Measurements from ENCODE around the gene MKI67. TPM values are rescaled to one million over a fixed set of nuclear protein-coding genes. Genes with fewer than 3 reads are reported as not detected.

MKI67 gene
- total RNA-seq, 3 donors from 2014 or later (not counting 1 experiment from before 2014, with no cell fraction given) = 5.3 to 10.0 (median 6.8) TPM

GRCh38 chr10:128083191-128083895 is 42.9 kb downstream of the MKI67 start:
- WGBS (ENCODE audit: insufficient coverage) = 92% methylated on average over 13 of the region's 15 CpGs
- no peaks in the 10 kb centered on the region for H3K9me3 ChIP-seq (ENCODE audit: control insufficient read depth, insufficient read depth, low read length)
- Mint-ChIP-seq H3K9me3 (no peaks in the 10 kb centered on the region), H3K27ac (peak overlapping the region in 1 of 2 donors; percentile 16), H3K36me3 (peaks cover 27% of the 10 kb centered on the region), H3K4me3 (no peak overlapping the region), H3K4me1 (peaks cover 8 to 19% of the 10 kb centered on the region in 2 donors), H3K27me3 (ENCODE audit: low read depth in 2 of 2) (no peaks in the 10 kb centered on the region)
- no peaks in the 10 kb centered on the region for H3K27me3 ChIP-seq (ENCODE audit: control insufficient read depth, insufficient read depth, low read length)
- TF ChIP-seq CTCF (IDR thresholded peaks at IDR 0.05) = no peak
- H3K27ac ChIP-seq (ENCODE audit: low read length) = no peak overlapping the region
- no peaks in the 10 kb centered on the region for H3K4me1 ChIP-seq (ENCODE audit: control insufficient read depth, insufficient read depth, low read length)
- DNase-seq (no peak), ATAC-seq (no peak)
- intact Hi-C loops (cut with micrococcal nuclease) = no loop called here
- H3K4me3 ChIP-seq (ENCODE audit: low read length) = no peak overlapping the region
- peaks cover 62% of the 10 kb centered on the region for H3K36me3 ChIP-seq (ENCODE audit: control insufficient read depth, insufficient read depth, low read length)

- intact Hi-C loops (cut with micrococcal nuclease) = no loop called here
- 100% methylated on average over 1 of the region's 3 CpGs for WGBS (ENCODE audit: insufficient coverage)
- peaks cover 27% of the 10 kb centered on the region for H3K36me3 Mint-ChIP-seq
Observed at GRCh38 chr10:128081720-128082119, 44.5 kb downstream of the MKI67 start.

GRCh38 chr10:128081222-128081621 is 45.0 kb downstream of the MKI67 start:
- no peak overlapping the region for H3K4me3 ChIP-seq (ENCODE audit: low read length)
- intact Hi-C loops (cut with micrococcal nuclease) = no loop called here
- no peaks in the 10 kb centered on the region for H3K27me3 ChIP-seq (ENCODE audit: control insufficient read depth, insufficient read depth, low read length)
- no peaks in the 10 kb centered on the region for H3K27me3 Mint-ChIP-seq (ENCODE audit: low read depth in 2 of 2)
- no peaks in the 10 kb centered on the region for H3K4me1 ChIP-seq (ENCODE audit: control insufficient read depth, insufficient read depth, low read length)
- H3K36me3 Mint-ChIP-seq = peaks cover 27% of the 10 kb centered on the region
- peaks cover 8% of the 10 kb centered on the region in 2 donors for H3K4me1 Mint-ChIP-seq
- DNase-seq (no peak), ATAC-seq (no peak)
- peaks cover 83% of the 10 kb centered on the region for H3K36me3 ChIP-seq (ENCODE audit: control insufficient read depth, insufficient read depth, low read length)
- no peaks in the 10 kb centered on the region for H3K9me3 ChIP-seq (ENCODE audit: control insufficient read depth, insufficient read depth, low read length)
- no peaks in the 10 kb centered on the region for H3K9me3 Mint-ChIP-seq
- TF ChIP-seq CTCF (IDR thresholded peaks at IDR 0.05) = no peak
- no peak overlapping the region for H3K27ac ChIP-seq (ENCODE audit: low read length)
- H3K4me3 Mint-ChIP-seq = no peak overlapping the region
- WGBS (ENCODE audit: insufficient coverage) = 90% methylated on average over 4 of the region's 4 CpGs
- H3K27ac Mint-ChIP-seq = peak overlapping the region in 1 of 2 donors; percentile 71

More at GRCh38 chr10:128081720-128082119, 44.5 kb downstream of the MKI67 start:
- DNase-seq (no peak), ATAC-seq (no peak)
- Histone ChIP-seq H3K4me3 (ENCODE audit: low read length) (no peak overlapping the region), H3K4me1 (ENCODE audit: control insufficient read depth, insufficient read depth, low read length) (no peaks in the 10 kb centered on the region), H3K9me3 (ENCODE audit: control insufficient read depth, insufficient read depth, low read length) (no peaks in the 10 kb centered on the region), H3K36me3 (ENCODE audit: control insufficient read depth, insufficient read depth, low read length) (peaks cover 78% of the 10 kb centered on the region), H3K27me3 (ENCODE audit: control insufficient read depth, insufficient read depth, low read length) (no peaks in the 10 kb centered on the region), H3K27ac (ENCODE audit: low read length) (no peak overlapping the region)
- Mint-ChIP-seq H3K9me3 (no peaks in the 10 kb centered on the region), H3K27me3 (ENCODE audit: low read depth in 2 of 2) (no peaks in the 10 kb centered on the region), H3K27ac (peak overlapping the region; percentile 24 to 71), H3K4me3 (no peak overlapping the region), H3K4me1 (peaks cover 8 to 9% of the 10 kb centered on the region in 2 donors)
- no peak for TF ChIP-seq CTCF (IDR thresholded peaks at IDR 0.05)

- Histone ChIP-seq H3K27me3 (ENCODE audit: control insufficient read depth, insufficient read depth, low read length) (no peaks in the 10 kb centered on the region), H3K27ac (ENCODE audit: low read length) (no peak overlapping the region), H3K36me3 (ENCODE audit: control insufficient read depth, insufficient read depth, low read length) (peaks cover 89% of the 10 kb centered on the region), H3K9me3 (ENCODE audit: control insufficient read depth, insufficient read depth, low read length) (no peaks in the 10 kb centered on the region), H3K4me3 (ENCODE audit: low read length) (no peak overlapping the region), H3K4me1 (ENCODE audit: control insufficient read depth, insufficient read depth, low read length) (no peaks in the 10 kb centered on the region)
- WGBS (ENCODE audit: insufficient coverage) = 88% methylated on average over 8 of the region's 8 CpGs
- TF ChIP-seq CTCF (IDR thresholded peaks at IDR 0.05) = no peak
- intact Hi-C loops (cut with micrococcal nuclease) = no loop called here
- no peaks in the 10 kb centered on the region for H3K9me3 Mint-ChIP-seq
- H3K36me3 Mint-ChIP-seq = peaks cover 31% of the 10 kb centered on the region
- DNase-seq (no peak), ATAC-seq (no peak)
- peaks cover 13% of the 10 kb centered on the region in 2 donors for H3K4me1 Mint-ChIP-seq
- H3K4me3 Mint-ChIP-seq = no peak overlapping the region
- H3K27me3 Mint-ChIP-seq (ENCODE audit: low read depth in 2 of 2) = no peaks in the 10 kb centered on the region
- H3K27ac Mint-ChIP-seq = peak overlapping the region; percentile 33 to 71
Observed at GRCh38 chr10:128080641-128081040, 45.6 kb downstream of the MKI67 start.
